DND-41 (cell line): ENCODE measurements around the gene BMX.

ENCODE experiments used
- ATAC-seq: fragments of 200-7000 bp; cut with Tn5 transposase; 3 replicates; pipeline ENCODE4 v1.9.1; 2021; ENCODE audit warnings: low read depth; ENCODE audit not compliant: insufficient read depth
- DNase-seq: peaks from one replicate; pipeline ENCODE4 v3.0.0-alpha.2; 2020
- H2AFZ ChIP-seq: 2 replicates; pipeline ENCODE4 v1.6.0; 2012; ENCODE audit warnings: low read depth, low read length
- H3K27ac ChIP-seq: 2 replicates; pipeline ENCODE4 v1.5.1; 2012; ENCODE audit warnings: low read length, inconsistent platforms
- H3K27me3 ChIP-seq: fragments of 200-600 bp; sonication (generic); 2 replicates; pipeline ENCODE4 v1.6.0; 2012; ENCODE audit warnings: low read length, mild to moderate bottlenecking, inconsistent platforms; ENCODE audit not compliant: insufficient read depth, poor library complexity
- H3K36me3 ChIP-seq: 2 replicates; pipeline ENCODE4 v1.5.1; 2012; ENCODE audit warnings: low read length, inconsistent platforms; ENCODE audit not compliant: insufficient read depth
- H3K4me1 ChIP-seq: 2 replicates; pipeline ENCODE4 v1.5.1; 2012; ENCODE audit warnings: mild to moderate bottlenecking, low read length; ENCODE audit not compliant: insufficient read depth
- H3K4me2 ChIP-seq: 2 replicates; pipeline ENCODE4 v1.6.0; 2012; ENCODE audit warnings: mild to moderate bottlenecking, moderate library complexity, low read length, inconsistent platforms; ENCODE audit not compliant: insufficient read depth
- H3K4me3 ChIP-seq, 2 experiments: fragments of 200-600 bp in 1 of 2; shearing (Covaris generic) in 1 of 2; 2 replicates each; pipeline ENCODE4 v1.5.1; 2012 to 2016; ENCODE audit warnings: inconsistent platforms in 2 of 2, low read length in 2 of 2, mild to moderate bottlenecking in 2 of 2, low read depth in 1 of 2, moderate library complexity in 1 of 2
- H3K79me2 ChIP-seq: 2 replicates; pipeline ENCODE4 v1.6.0; 2012; ENCODE audit warnings: low read length, inconsistent platforms; ENCODE audit not compliant: insufficient read depth
- H3K9ac ChIP-seq: 2 replicates; pipeline ENCODE4 v1.6.0; 2012; ENCODE audit warnings: low read depth, mild to moderate bottlenecking, inconsistent platforms, low read length, moderate library complexity
- H3K9me3 ChIP-seq: 2 replicates; pipeline ENCODE4 v1.5.1; 2012; ENCODE audit warnings: low read length, moderate library complexity, mild to moderate bottlenecking, inconsistent platforms; ENCODE audit not compliant: insufficient read depth, severe bottlenecking
- H4K20me1 ChIP-seq: 2 replicates; pipeline ENCODE4 v1.6.0; 2012; ENCODE audit warnings: low read length; ENCODE audit not compliant: insufficient read depth
- EZH2 ChIP-seq: IDR thresholded peaks from 3 replicates; pipeline ENCODE4 v1.6.1; 2012; ENCODE audit warnings: borderline replicate concordance, low read depth, mild to moderate bottlenecking, moderate library complexity, low read length, inconsistent platforms; ENCODE audit not compliant: severe bottlenecking
- TF ChIP-seq, protein P1 (sequence below): IDR thresholded peaks from 2 replicates; pipeline ENCODE4 v1.5.1; 2012; ENCODE audit warnings: borderline replicate concordance, low read length, moderate library complexity, mild to moderate bottlenecking; ENCODE audit not compliant: poor library complexity, severe bottlenecking; ENCODE audit errors: extremely low read depth

The BMX gene

DNA sequence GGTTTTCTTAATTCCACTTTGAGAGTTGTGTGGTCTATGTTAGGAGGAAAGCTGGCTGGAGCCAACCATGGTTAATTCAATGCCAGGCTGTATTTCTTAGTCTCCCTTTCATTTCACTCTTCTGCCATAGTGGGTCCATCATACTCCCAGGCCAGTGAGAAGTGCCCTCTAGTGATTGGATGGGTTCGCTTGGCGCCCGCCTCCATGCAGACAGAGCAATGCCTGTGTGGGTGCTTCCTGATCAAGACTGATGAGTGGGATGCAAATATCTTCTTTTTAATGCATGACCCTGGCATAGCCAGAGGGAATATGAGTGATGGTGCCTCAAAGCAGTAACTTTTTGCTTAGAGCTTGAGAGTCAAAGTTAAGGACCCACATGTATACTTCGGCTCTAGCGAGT, 6.4 kb downstream of the BMX start:
- Histone ChIP-seq H2AFZ (no peak overlapping the region), H4K20me1 (no peaks in the 10 kb centered on the region), H3K4me2 (no peak overlapping the region), H3K36me3 (no peaks in the 10 kb centered on the region), H3K79me2 (no peaks in the 10 kb centered on the region), H3K27me3 (no peaks in the 10 kb centered on the region), H3K9ac (no peak overlapping the region), H3K4me3 (no peak overlapping the region), H3K4me1 (no peaks in the 10 kb centered on the region), H3K9me3 (no peaks in the 10 kb centered on the region), H3K27ac (no peak overlapping the region)
- DNase-seq (no peak), ATAC-seq (no peak)
- TF ChIP-seq, protein P1, sequence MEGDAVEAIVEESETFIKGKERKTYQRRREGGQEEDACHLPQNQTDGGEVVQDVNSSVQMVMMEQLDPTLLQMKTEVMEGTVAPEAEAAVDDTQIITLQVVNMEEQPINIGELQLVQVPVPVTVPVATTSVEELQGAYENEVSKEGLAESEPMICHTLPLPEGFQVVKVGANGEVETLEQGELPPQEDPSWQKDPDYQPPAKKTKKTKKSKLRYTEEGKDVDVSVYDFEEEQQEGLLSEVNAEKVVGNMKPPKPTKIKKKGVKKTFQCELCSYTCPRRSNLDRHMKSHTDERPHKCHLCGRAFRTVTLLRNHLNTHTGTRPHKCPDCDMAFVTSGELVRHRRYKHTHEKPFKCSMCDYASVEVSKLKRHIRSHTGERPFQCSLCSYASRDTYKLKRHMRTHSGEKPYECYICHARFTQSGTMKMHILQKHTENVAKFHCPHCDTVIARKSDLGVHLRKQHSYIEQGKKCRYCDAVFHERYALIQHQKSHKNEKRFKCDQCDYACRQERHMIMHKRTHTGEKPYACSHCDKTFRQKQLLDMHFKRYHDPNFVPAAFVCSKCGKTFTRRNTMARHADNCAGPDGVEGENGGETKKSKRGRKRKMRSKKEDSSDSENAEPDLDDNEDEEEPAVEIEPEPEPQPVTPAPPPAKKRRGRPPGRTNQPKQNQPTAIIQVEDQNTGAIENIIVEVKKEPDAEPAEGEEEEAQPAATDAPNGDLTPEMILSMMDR, result no peak
- no peak for TF ChIP-seq EZH2

DNA sequence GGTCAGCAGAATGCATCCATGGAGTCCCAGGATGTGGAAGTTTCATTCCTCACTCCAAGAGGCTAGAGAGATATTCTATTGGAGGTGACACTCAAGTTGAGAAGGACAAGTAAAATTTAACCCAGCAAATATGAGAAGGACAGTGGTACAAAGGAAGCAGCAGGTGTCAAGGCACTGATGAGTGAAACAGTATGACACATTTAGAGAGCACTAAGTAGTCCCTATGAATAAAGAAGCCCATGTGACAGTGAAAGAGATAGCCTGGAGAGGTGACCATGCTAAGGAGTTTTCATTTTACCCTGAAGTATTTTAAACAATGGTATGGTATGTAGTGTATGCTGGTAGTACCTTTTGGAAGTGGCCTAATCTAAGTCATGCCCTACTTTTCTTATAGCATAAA, 9.2 kb downstream of the BMX start:
- H3K27me3 ChIP-seq, result no peaks in the 10 kb centered on the region
- H3K4me1 ChIP-seq, result no peaks in the 10 kb centered on the region
- no peaks in the 10 kb centered on the region for H3K36me3 ChIP-seq
- TF ChIP-seq EZH2, result no peak
- DNase-seq (no peak), ATAC-seq (no peak)
- no peak overlapping the region for H3K4me2 ChIP-seq
- H3K9me3 ChIP-seq, result no peaks in the 10 kb centered on the region
- no peaks in the 10 kb centered on the region for H4K20me1 ChIP-seq
- no peak overlapping the region for H3K9ac ChIP-seq
- H2AFZ ChIP-seq, result no peak overlapping the region
- H3K27ac ChIP-seq, result no peak overlapping the region
- no peaks in the 10 kb centered on the region for H3K79me2 ChIP-seq
- H3K4me3 ChIP-seq, result no peak overlapping the region

DNA sequence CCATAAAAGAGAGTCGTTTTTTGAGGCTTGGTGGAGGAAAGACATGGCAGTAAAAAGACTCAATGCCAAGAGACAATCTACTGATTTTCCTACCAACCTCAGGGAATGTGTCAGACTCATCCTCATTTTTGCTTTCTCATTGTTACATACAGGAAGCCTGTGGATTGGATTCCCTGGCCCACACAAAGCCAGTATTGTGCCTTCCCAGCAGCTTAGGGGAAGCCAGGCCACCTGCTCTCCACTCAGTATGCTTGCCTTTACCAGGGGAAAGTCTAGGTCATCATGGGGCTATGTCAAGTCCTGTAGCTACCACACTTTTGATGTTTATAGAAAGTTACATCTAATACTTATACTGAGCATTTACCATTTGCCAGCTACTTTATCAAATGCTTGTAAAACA, 11.0 kb downstream of the BMX start:
- Histone ChIP-seq H3K9ac (no peak overlapping the region), H2AFZ (no peak overlapping the region), H3K4me2 (no peak overlapping the region), H3K36me3 (no peaks in the 10 kb centered on the region), H3K4me3 (no peak overlapping the region), H3K9me3 (no peaks in the 10 kb centered on the region), H3K4me1 (no peaks in the 10 kb centered on the region), H4K20me1 (no peaks in the 10 kb centered on the region), H3K79me2 (no peaks in the 10 kb centered on the region), H3K27me3 (no peaks in the 10 kb centered on the region), H3K27ac (no peak overlapping the region)
- ATAC-seq (no peak), DNase-seq (no peak)
- no peak for TF ChIP-seq EZH2
- TF ChIP-seq, protein P1, result no peak

DNA sequence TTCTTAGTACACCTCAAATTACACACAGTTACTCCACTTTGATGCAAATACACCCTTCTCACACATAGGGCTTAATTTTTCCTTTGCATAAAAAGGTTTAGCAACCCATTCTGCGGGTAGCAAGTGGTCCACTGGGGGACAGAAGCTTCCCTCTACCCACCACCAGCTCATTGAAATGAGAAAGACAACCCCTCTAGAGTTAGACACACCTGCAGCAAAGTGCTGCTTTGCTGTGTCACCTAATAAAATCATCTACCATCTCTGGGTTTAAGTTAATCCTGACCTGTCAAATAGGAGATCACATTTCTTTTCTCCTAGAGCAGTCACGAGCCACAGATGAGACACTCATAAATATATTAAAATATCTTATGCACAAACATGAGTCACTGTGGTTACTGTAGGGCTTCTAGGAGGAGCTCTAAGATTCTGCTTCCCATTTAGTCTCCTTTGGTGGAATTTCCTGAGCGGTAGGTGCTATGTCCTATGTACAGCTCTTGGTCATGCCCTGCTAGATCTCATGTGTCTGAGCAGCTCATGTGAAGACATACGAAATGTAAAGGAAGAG, 11.9 kb downstream of the BMX start:
- no peak overlapping the region for H3K9ac ChIP-seq
- TF ChIP-seq, protein P1, result no peak
- no peak for TF ChIP-seq EZH2
- no peaks in the 10 kb centered on the region for H3K4me1 ChIP-seq
- no peaks in the 10 kb centered on the region for H4K20me1 ChIP-seq
- H3K79me2 ChIP-seq, result no peaks in the 10 kb centered on the region
- H3K36me3 ChIP-seq, result no peaks in the 10 kb centered on the region
- no peak overlapping the region for H3K4me2 ChIP-seq
- H2AFZ ChIP-seq, result no peak overlapping the region
- ATAC-seq, result no peak
- no peak overlapping the region for H3K27ac ChIP-seq
- DNase-seq, result no peak
- H3K27me3 ChIP-seq, result no peaks in the 10 kb centered on the region
- H3K4me3 ChIP-seq, result no peak overlapping the region
- no peaks in the 10 kb centered on the region for H3K9me3 ChIP-seq
